DMS114 treated with DMSO at 0.1 percent for 48 hours (cell line): ENCODE data around the gene TBC1D1.

Experiments used
- DNase-seq: peaks from one replicate; lab custom pipeline; 2025; ENCODE audit not compliant: unreplicated experiment; lab: John Stamatoyannopoulos, UW

The TBC1D1 gene

GRCh38 chr4:38184404-38184803 lies 293.5 kb downstream of the TBC1D1 start:
- DNase-seq: no peak

- DNase-seq: no peak
These were observed 294.7 kb downstream of the TBC1D1 start for GRCh38 chr4:38185406-38186144.

- DNase-seq: no peak
These were observed 297.3 kb downstream of the TBC1D1 start for GRCh38 chr4:38188136-38188535.

GRCh38 chr4:38188631-38189101 lies 297.8 kb downstream of the TBC1D1 start:
- DNase-seq: no peak
